CD4-positive, CD25-positive, alpha-beta regulatory T cell (primary cell): ENCODE data around the gene L2HGDH. TPM values are rescaled to one million over a fixed set of nuclear protein-coding genes. Genes with fewer than 3 reads are reported as not detected.

Source experiments
- ATAC-seq, 2 donors: fragments of 150-1000 bp; cut with Tn5 transposase; one replicate each; pipeline ENCODE4 v1.10.0; 2021; ENCODE audit warnings: low read depth in 2 of 2, moderate number of reproducible peaks in 2 of 2, moderate library complexity in 1 of 2
- DNase-seq, 3 donors: peaks; one replicate each; pipeline versions ENCODE4 v3.0.0 to v3.0.0-alpha.2; 2012 to 2022; ENCODE audit warnings: mixed read lengths in 1 of 3
- H3K27ac ChIP-seq: one replicate; pipeline ENCODE4 v1.7.0; 2013; ENCODE audit warnings: mild to moderate bottlenecking, low read length; ENCODE audit not compliant: insufficient read depth, poor library complexity, severe bottlenecking
- H3K27me3 ChIP-seq: one replicate; pipeline ENCODE4 v1.7.0; 2013; ENCODE audit warnings: low read length; ENCODE audit not compliant: control insufficient read depth, insufficient read depth
- H3K36me3 ChIP-seq: one replicate; pipeline ENCODE4 v1.7.0; 2013; ENCODE audit warnings: mild to moderate bottlenecking, low read length, moderate library complexity; ENCODE audit not compliant: control insufficient read depth, insufficient read depth
- H3K4me1 ChIP-seq: 2 replicates; pipeline ENCODE4 v1.7.0; 2013; ENCODE audit warnings: mild to moderate bottlenecking, low read length; ENCODE audit not compliant: insufficient read depth, control insufficient read depth, poor library complexity, severe bottlenecking
- H3K4me3 ChIP-seq: one replicate; pipeline ENCODE4 v1.7.0; 2013; ENCODE audit warnings: low read depth, mild to moderate bottlenecking, low read length, moderate library complexity
- H3K9me3 ChIP-seq, 2 experiments: 1 replicate in 1 of 2; 2 replicates in 1 of 2; pipeline ENCODE4 v1.7.0; 2013; ENCODE audit warnings: low read length in 2 of 2, mild to moderate bottlenecking in 1 of 2, moderate library complexity in 1 of 2; ENCODE audit not compliant: control insufficient read depth in 2 of 2
- H3K27ac Mint-ChIP-seq, 3 donors: one replicate each; pipeline ENCODE4 v1.8.0; 2020 to 2022; ENCODE audit warnings: mild to moderate bottlenecking in 3 of 3, mixed read lengths in 3 of 3, moderate library complexity in 2 of 3
- H3K27me3 Mint-ChIP-seq: one replicate; pipeline ENCODE4 v1.8.0; 2022; ENCODE audit warnings: mild to moderate bottlenecking, mixed read lengths
- H3K36me3 Mint-ChIP-seq: one replicate; pipeline ENCODE4 v1.8.0; 2020; ENCODE audit warnings: mixed read lengths
- H3K4me1 Mint-ChIP-seq, 4 donors: one replicate each; pipeline ENCODE4 v1.8.0; 2020 to 2022; ENCODE audit warnings: mixed read lengths in 4 of 4, mild to moderate bottlenecking in 1 of 4
- H3K4me3 Mint-ChIP-seq, 4 donors: one replicate each; pipeline ENCODE4 v1.8.0; 2020 to 2022; ENCODE audit warnings: mild to moderate bottlenecking in 4 of 4, mixed read lengths in 4 of 4, moderate library complexity in 3 of 4
- H3K9me3 Mint-ChIP-seq, 7 donors: one replicate each; pipeline ENCODE4 v1.8.0; 2020 to 2022; ENCODE audit warnings: mixed read lengths in 7 of 7, mild to moderate bottlenecking in 3 of 7, moderate library complexity in 2 of 7
- polyA plus RNA-seq, 4 donors: library from polyadenylated mRNA; unstranded; fragments of 300-500 nt; fragmentation: Illumina TruSeq; gene quantifications; one replicate each; pipeline ENCODE4 v1.2.3, GENCODE V29; 2021
- total RNA-seq: library from RNA; stranded (reverse); gene quantifications from one replicate; pipeline ENCODE4 v1.2.3, GENCODE V29; 2022

Gene L2HGDH
- total and polyA plus RNA-seq, 5 donors from 2014 or later, result 2.2 to 3.7 (median 3.2) TPM

- Histone ChIP-seq H3K4me3 (no peak overlapping the region), H3K9me3 (no peaks in the 10 kb centered on the region), H3K36me3 (peaks cover 11% of the 10 kb centered on the region), H3K27me3 (no peaks in the 10 kb centered on the region), H3K27ac (no peak overlapping the region), H3K4me1 (peaks cover 8% of the 10 kb centered on the region)
- no peak for DNase-seq
- Mint-ChIP-seq H3K9me3 (no peaks in the 10 kb centered on the region), H3K36me3 (peaks cover 15% of the 10 kb centered on the region), H3K27me3 (no peaks in the 10 kb centered on the region), H3K4me1 (peaks cover 0 to 25% (median 10%) of the 10 kb centered on the region in 4 donors), H3K27ac (no peak overlapping the region), H3K4me3 (no peak overlapping the region)
- no peak for ATAC-seq
Observed at GRCh38 chr14:50338587-50338986, 26.6 kb upstream of the L2HGDH start.

- peaks cover 25% of the 10 kb centered on the region for H3K36me3 Mint-ChIP-seq
- DNase-seq, result no peak
- Histone ChIP-seq H3K27me3 (no peaks in the 10 kb centered on the region), H3K27ac (no peak overlapping the region), H3K4me3 (no peak overlapping the region), H3K36me3 (peaks cover 27% of the 10 kb centered on the region), H3K9me3 (no peaks in the 10 kb centered on the region), H3K4me1 (peaks cover 8% of the 10 kb centered on the region)
- H3K4me3 Mint-ChIP-seq, result peak overlapping the region in 1 of 4 donors; percentile 43
- ATAC-seq, result peak in 1 of 2 donors; percentile 22
- H3K27me3 Mint-ChIP-seq, result no peaks in the 10 kb centered on the region
- peak overlapping the region; percentile 63 to 82 (median 77) for H3K27ac Mint-ChIP-seq
- H3K4me1 Mint-ChIP-seq, result peaks cover 0 to 14% (median 7%) of the 10 kb centered on the region in 4 donors
- no peaks in the 10 kb centered on the region for H3K9me3 Mint-ChIP-seq
Observed at GRCh38 chr14:50335989-50336824, 24.2 kb upstream of the L2HGDH start.

- H3K4me1 ChIP-seq, result peaks cover 8% of the 10 kb centered on the region
- Mint-ChIP-seq H3K4me1 (peaks cover 0 to 14% (median 7%) of the 10 kb centered on the region in 4 donors), H3K27me3 (no peaks in the 10 kb centered on the region), H3K36me3 (peaks cover 26% of the 10 kb centered on the region), H3K27ac (peak overlapping the region in 1 of 3 donors; percentile 85), H3K4me3 (no peak overlapping the region), H3K9me3 (no peaks in the 10 kb centered on the region)
- no peaks in the 10 kb centered on the region for H3K9me3 ChIP-seq
- no peak overlapping the region for H3K27ac ChIP-seq
- H3K27me3 ChIP-seq, result no peaks in the 10 kb centered on the region
- peaks cover 26% of the 10 kb centered on the region for H3K36me3 ChIP-seq
- no peak for ATAC-seq
- no peak for DNase-seq
- no peak overlapping the region for H3K4me3 ChIP-seq
Observed at GRCh38 chr14:50335389-50335788, 23.4 kb upstream of the L2HGDH start.

DNA sequence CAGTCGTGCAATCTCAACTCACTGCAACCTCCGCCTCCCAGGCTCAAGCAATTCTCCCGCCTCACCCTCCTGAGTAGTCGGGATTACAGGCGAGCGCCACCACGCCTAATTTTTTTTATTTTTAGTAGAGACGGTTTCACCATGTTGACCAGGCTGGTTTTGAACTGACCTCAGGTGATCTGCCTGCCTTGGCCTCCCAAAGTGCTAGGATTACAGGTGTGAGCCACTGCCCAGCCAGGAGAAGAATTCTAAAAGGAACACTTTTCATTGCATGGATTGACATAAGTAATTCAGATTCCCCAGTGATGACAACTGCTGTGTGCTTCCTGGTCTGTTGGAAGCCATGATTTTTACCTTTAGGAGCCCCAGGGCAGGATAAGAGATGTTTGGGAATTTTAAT is 22.2 kb upstream of the L2HGDH start:
- Histone ChIP-seq H3K27me3 (no peaks in the 10 kb centered on the region), H3K9me3 (no peaks in the 10 kb centered on the region), H3K4me3 (no peak overlapping the region), H3K36me3 (peaks cover 36% of the 10 kb centered on the region), H3K4me1 (peaks cover 8% of the 10 kb centered on the region), H3K27ac (no peak overlapping the region)
- Mint-ChIP-seq H3K36me3 (peaks cover 20% of the 10 kb centered on the region), H3K27ac (peak overlapping the region in 1 of 3 donors; percentile 5), H3K4me3 (no peak overlapping the region), H3K9me3 (no peaks in the 10 kb centered on the region), H3K4me1 (peaks cover 0 to 14% (median 7%) of the 10 kb centered on the region in 4 donors), H3K27me3 (no peaks in the 10 kb centered on the region)
- DNase-seq, result no peak
- no peak for ATAC-seq

DNA sequence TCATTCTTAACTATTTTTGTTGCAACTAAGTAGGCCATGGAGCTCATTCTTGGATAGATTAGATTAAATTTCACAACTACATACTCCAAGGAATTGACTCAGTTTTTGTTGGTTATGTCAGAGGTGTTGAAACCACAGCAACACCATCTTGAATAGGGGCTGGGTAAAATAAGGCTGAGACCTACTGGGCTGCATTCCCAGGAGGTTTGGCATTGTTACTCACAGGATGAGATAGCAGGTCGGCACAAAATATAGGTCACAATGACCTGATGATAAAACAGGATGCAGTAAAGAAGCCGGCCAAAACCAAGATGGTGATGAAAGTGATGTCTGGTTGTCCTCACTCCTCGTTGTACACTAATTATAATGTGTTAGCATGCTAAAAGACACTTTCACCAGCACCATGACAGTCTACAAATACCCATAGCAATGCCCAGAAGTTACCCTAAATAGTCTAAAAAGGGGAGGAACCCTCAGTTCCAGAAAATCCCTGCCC is 21.0 kb upstream of the L2HGDH start:
- H3K4me3 ChIP-seq, result no peak overlapping the region
- Mint-ChIP-seq H3K4me3 (no peak overlapping the region), H3K27me3 (no peaks in the 10 kb centered on the region), H3K9me3 (no peaks in the 10 kb centered on the region), H3K36me3 (peaks cover 15% of the 10 kb centered on the region), H3K4me1 (peaks cover 2 to 14% (median 6%) of the 10 kb centered on the region in 4 donors), H3K27ac (peak overlapping the region in 1 of 3 donors; percentile 32)
- DNase-seq (no peak), ATAC-seq (no peak)
- H3K4me1 ChIP-seq, result peaks cover 8% of the 10 kb centered on the region
- H3K36me3 ChIP-seq, result peaks cover 33% of the 10 kb centered on the region
- no peak overlapping the region for H3K27ac ChIP-seq
- no peaks in the 10 kb centered on the region for H3K9me3 ChIP-seq
- no peaks in the 10 kb centered on the region for H3K27me3 ChIP-seq

GRCh38 chr14:50331596-50331995 is 19.6 kb upstream of the L2HGDH start:
- no peaks in the 10 kb centered on the region for H3K27me3 ChIP-seq
- peak overlapping the region in 2 of 3 donors; percentile 43 to 76 for H3K27ac Mint-ChIP-seq
- no peaks in the 10 kb centered on the region for H3K9me3 ChIP-seq
- no peaks in the 10 kb centered on the region for H3K9me3 Mint-ChIP-seq
- no peaks in the 10 kb centered on the region for H3K27me3 Mint-ChIP-seq
- H3K4me3 ChIP-seq, result no peak overlapping the region
- peaks cover 3 to 13% (median 6%) of the 10 kb centered on the region in 4 donors for H3K4me1 Mint-ChIP-seq
- no peak overlapping the region for H3K4me3 Mint-ChIP-seq
- H3K36me3 Mint-ChIP-seq, result peaks cover 15% of the 10 kb centered on the region
- peaks cover 35% of the 10 kb centered on the region for H3K36me3 ChIP-seq
- H3K27ac ChIP-seq, result no peak overlapping the region
- DNase-seq (no peak), ATAC-seq (no peak)
- H3K4me1 ChIP-seq, result peaks cover 8% of the 10 kb centered on the region

GRCh38 chr14:50321009-50321660 is 9.1 kb upstream of the L2HGDH start:
- Mint-ChIP-seq H3K36me3 (peaks cover 20% of the 10 kb centered on the region), H3K9me3 (no peaks in the 10 kb centered on the region), H3K4me3 (no peak overlapping the region), H3K27ac (no peak overlapping the region), H3K27me3 (no peaks in the 10 kb centered on the region), H3K4me1 (peaks cover 8 to 27% (median 12%) of the 10 kb centered on the region in 4 donors)
- H3K4me3 ChIP-seq, result peak overlapping the region; percentile 72
- peak overlapping the region; percentile 77 for H3K27ac ChIP-seq
- H3K9me3 ChIP-seq, result no peaks in the 10 kb centered on the region
- no peaks in the 10 kb centered on the region for H3K27me3 ChIP-seq
- DNase-seq (peak; percentile 52 to 90 (median 82)), ATAC-seq (peak; percentile 98)
- peaks cover 6% of the 10 kb centered on the region for H3K4me1 ChIP-seq
- peaks cover 11% of the 10 kb centered on the region for H3K36me3 ChIP-seq
